HepG2 (cell line): Measurements from ENCODE around the gene C16orf54. TPM values are rescaled to one million over a fixed set of nuclear protein-coding genes. Genes with fewer than 3 reads are reported as not detected.

Experiments used
- DNMT1 ChIP-seq: sonication (generic); formaldehyde crosslinking; IDR thresholded peaks from 2 replicates; pipeline ENCODE4 v1.5.1; 2020; ENCODE audit warnings: mild to moderate bottlenecking, missing genetic modification reagents
- IRF2 ChIP-seq: IDR thresholded peaks from 2 replicates; pipeline ENCODE4 v1.6.1; 2018; ENCODE audit warnings: missing genetic modification reagents, missing compliant biosample characterization
- MEF2D ChIP-seq: sonication (generic); formaldehyde crosslinking; IDR thresholded peaks from 2 replicates; pipeline ENCODE4 v1.5.1; 2020; ENCODE audit warnings: mild to moderate bottlenecking, missing genetic modification reagents
- MTF2 ChIP-seq: sonication (generic); formaldehyde crosslinking; IDR thresholded peaks from 2 replicates; pipeline ENCODE4 v1.5.0; 2020; ENCODE audit warnings: missing genetic modification reagents, borderline replicate concordance
- NCOA5 ChIP-seq: sonication (generic); formaldehyde crosslinking; IDR thresholded peaks from 2 replicates; pipeline ENCODE4 v1.4.0; 2020; ENCODE audit warnings: missing genetic modification reagents
- NFRKB ChIP-seq: fragments of 450-650 bp; IDR thresholded peaks from 2 replicates; pipeline ENCODE4 v1.6.1; 2017
- PHF21A ChIP-seq: sonication (generic); formaldehyde crosslinking; IDR thresholded peaks from 2 replicates; pipeline ENCODE4 v1.5.0; 2020; ENCODE audit warnings: mild to moderate bottlenecking, missing genetic modification reagents
- SP2 ChIP-seq: sonication (generic); formaldehyde crosslinking; IDR thresholded peaks from 2 replicates; pipeline ENCODE4 v1.5.1; 2020; ENCODE audit warnings: mild to moderate bottlenecking, missing genetic modification reagents
- YY1 ChIP-seq: IDR thresholded peaks from 2 replicates; pipeline ENCODE4 v1.6.1; 2011; ENCODE audit warnings: low read length, low read depth, moderate library complexity, mild to moderate bottlenecking; ENCODE audit not compliant: insufficient read depth, insufficient replicate concordance
- ZBTB7B ChIP-seq: sonication (generic); formaldehyde crosslinking; IDR thresholded peaks from 2 replicates; pipeline ENCODE4 v1.4.0; 2020; ENCODE audit warnings: missing genetic modification reagents
- ZFY ChIP-seq: sonication (generic); formaldehyde crosslinking; IDR thresholded peaks from 2 replicates; pipeline ENCODE4 v1.4.0; 2020; ENCODE audit warnings: missing genetic modification reagents
- ZNF17 ChIP-seq: sonication (generic); formaldehyde crosslinking; IDR thresholded peaks from 2 replicates; pipeline ENCODE4 v1.5.0; 2020; ENCODE audit warnings: mild to moderate bottlenecking, missing genetic modification reagents
- ZNF30 ChIP-seq: sonication (generic); formaldehyde crosslinking; IDR thresholded peaks from 2 replicates; pipeline ENCODE4 v1.5.0; 2020; ENCODE audit warnings: mild to moderate bottlenecking, missing genetic modification reagents
- ZNF350 ChIP-seq: sonication (generic); formaldehyde crosslinking; IDR thresholded peaks from 2 replicates; pipeline ENCODE4 v1.4.0; 2020; ENCODE audit warnings: mild to moderate bottlenecking, low read depth, missing genetic modification reagents, borderline replicate concordance
- ZNF44 ChIP-seq: sonication (generic); formaldehyde crosslinking; IDR thresholded peaks from 2 replicates; pipeline ENCODE4 v1.5.1; 2020; ENCODE audit warnings: mild to moderate bottlenecking, missing genetic modification reagents
- ZNF768 ChIP-seq: sonication (generic); formaldehyde crosslinking; IDR thresholded peaks from 2 replicates; pipeline ENCODE4 v1.4.0; 2020; ENCODE audit warnings: missing genetic modification reagents
- polyA plus RNA-seq, 8 experiments: library from polyadenylated mRNA; depleted of rRNA in 3 of 8; stranded (reverse) in 7 of 8; unstranded in 1 of 8; fragments of >200 nt; fragmentation: Illumina TruSeq in 4 of 8; extraction: Trizol in 4 of 8; gene quantifications; 2 replicates each; pipeline versions ENCODE4 v1.2.1 to v1.2.3, GENCODE V29; 2011 to 2016; ENCODE audit warnings: low read depth in 4 of 8, missing spikeins in 1 of 8, mixed read lengths in 1 of 8; ENCODE audit not compliant: insufficient read depth in 1 of 8
- total RNA-seq, 5 experiments: library from RNA; depleted of rRNA; stranded (reverse); fragments of >200 nt; fragmentation: Illumina TruSeq; extraction: Trizol; gene quantifications; 2 replicates each; pipeline ENCODE4 v1.2.3, GENCODE V29; 2016; ENCODE audit warnings: low read depth in 1 of 5
- TF ChIP-seq, protein P1 (sequence below): sonication (generic); formaldehyde crosslinking; IDR thresholded peaks from 2 replicates; pipeline ENCODE4 v1.8.0; 2022; ENCODE audit warnings: mild to moderate bottlenecking, missing genetic modification reagents, moderate library complexity
- TF ChIP-seq, protein P2 (sequence below): sonication (generic); formaldehyde crosslinking; IDR thresholded peaks from 2 replicates; pipeline ENCODE4 v1.4.0; 2020; ENCODE audit warnings: mild to moderate bottlenecking, missing genetic modification reagents, borderline replicate concordance
- TF ChIP-seq, protein P3 (sequence below): sonication (generic); formaldehyde crosslinking; IDR thresholded peaks from 2 replicates; pipeline ENCODE4 v1.5.0; 2020; ENCODE audit warnings: missing genetic modification reagents
- TF ChIP-seq, protein P4 (sequence below): sonication (generic); formaldehyde crosslinking; IDR thresholded peaks from 2 replicates; pipeline ENCODE4 v1.8.1; 2022; ENCODE audit warnings: low read depth, mild to moderate bottlenecking, missing genetic modification reagents
- TF ChIP-seq, protein P5 (sequence below): sonication (generic); formaldehyde crosslinking; IDR thresholded peaks from 2 replicates; pipeline ENCODE4 v1.4.0; 2020; ENCODE audit warnings: low read depth, mild to moderate bottlenecking, missing genetic modification reagents

Gene C16orf54
- total and polyA plus RNA-seq, 2 of the 13 experiments (the other 11 are each of a cell fraction or from before 2014, with no cell fraction given) = not detected

DNA sequence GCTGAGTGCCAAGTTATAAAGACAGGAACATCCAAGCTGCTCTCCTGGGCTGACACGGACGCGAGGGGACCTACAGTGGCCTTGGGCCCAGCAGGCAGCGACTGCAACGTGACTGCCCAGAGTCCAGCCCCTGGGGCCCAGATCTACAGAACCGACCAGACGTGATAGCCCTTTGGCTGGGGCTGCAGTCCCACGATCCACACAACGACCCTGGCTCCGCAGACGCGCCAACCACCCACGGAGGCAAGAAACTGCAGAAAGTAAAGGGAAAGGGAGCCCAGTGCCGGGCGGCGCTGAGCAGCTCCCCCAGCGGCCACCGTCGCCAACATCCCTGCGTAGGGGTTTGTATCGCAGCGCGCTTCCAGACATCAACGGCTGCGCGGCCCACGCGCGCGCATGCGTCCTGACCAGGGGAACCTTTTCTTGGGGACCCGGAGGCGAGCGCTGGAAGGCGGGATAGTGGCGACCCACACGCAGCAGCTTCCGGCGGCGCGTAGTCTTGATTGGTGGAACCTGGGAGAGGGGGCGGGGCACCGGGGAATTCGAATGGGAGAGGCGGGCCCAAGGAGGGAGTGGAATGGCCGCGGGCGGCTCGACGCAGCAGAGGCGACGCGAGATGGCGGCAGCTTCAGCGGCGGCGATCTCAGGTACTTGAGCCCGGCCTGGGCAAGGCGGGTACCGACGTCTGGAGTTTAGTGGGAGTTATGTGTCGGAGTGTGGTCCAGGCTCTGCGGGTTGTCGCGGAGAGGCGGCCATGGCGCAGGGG lies 44.6 kb upstream of the C16orf54 start, which contains the start of gene KIF22 (continued):
- peak; percentile 89 for TF ChIP-seq ZFY (CRISPR knock-in tag)
- TF ChIP-seq MTF2 (CRISPR knock-in tag) = 0 out of 2 replicates have a peak, but pooled peaks have one; percentile 13
- no peak for TF ChIP-seq ZNF17 (CRISPR knock-in tag)
- TF ChIP-seq, protein P1, sequence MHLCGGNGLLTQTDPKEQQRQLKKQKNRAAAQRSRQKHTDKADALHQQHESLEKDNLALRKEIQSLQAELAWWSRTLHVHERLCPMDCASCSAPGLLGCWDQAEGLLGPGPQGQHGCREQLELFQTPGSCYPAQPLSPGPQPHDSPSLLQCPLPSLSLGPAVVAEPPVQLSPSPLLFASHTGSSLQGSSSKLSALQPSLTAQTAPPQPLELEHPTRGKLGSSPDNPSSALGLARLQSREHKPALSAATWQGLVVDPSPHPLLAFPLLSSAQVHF (CRISPR knock-in tag) = peak; percentile 67
- TF ChIP-seq ZNF350 (CRISPR knock-in tag) = peak; percentile 94
- TF ChIP-seq NFRKB = no peak
- TF ChIP-seq DNMT1 = peak; percentile 77
- peak; percentile 95 for TF ChIP-seq MEF2D (CRISPR knock-in tag)
- TF ChIP-seq, protein P2, sequence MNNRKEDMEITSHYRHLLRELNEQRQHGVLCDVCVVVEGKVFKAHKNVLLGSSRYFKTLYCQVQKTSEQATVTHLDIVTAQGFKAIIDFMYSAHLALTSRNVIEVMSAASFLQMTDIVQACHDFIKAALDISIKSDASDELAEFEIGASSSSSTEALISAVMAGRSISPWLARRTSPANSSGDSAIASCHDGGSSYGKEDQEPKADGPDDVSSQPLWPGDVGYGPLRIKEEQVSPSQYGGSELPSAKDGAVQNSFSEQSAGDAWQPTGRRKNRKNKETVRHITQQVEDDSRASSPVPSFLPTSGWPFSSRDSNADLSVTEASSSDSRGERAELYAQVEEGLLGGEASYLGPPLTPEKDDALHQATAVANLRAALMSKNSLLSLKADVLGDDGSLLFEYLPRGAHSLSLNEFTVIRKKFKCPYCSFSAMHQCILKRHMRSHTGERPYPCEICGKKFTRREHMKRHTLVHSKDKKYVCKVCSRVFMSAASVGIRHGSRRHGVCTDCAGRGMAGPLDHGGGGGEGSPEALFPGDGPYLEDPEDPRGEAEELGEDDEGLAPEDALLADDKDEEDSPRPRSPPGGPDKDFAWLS (CRISPR knock-in tag) = no peak
- peak; percentile 98 for TF ChIP-seq SP2 (CRISPR knock-in tag)
- TF ChIP-seq NCOA5 = no peak
- TF ChIP-seq, protein P3, sequence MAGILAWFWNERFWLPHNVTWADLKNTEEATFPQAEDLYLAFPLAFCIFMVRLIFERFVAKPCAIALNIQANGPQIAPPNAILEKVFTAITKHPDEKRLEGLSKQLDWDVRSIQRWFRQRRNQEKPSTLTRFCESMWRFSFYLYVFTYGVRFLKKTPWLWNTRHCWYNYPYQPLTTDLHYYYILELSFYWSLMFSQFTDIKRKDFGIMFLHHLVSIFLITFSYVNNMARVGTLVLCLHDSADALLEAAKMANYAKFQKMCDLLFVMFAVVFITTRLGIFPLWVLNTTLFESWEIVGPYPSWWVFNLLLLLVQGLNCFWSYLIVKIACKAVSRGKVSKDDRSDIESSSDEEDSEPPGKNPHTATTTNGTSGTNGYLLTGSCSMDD (CRISPR knock-in tag) = 0 out of 2 replicates have a peak, but pooled peaks have one; percentile 8
- TF ChIP-seq ZBTB7B = peak; percentile 37; the same call in 1 of the 2 replicates
- TF ChIP-seq ZNF768 (CRISPR knock-in tag) = peak; percentile 72
- TF ChIP-seq ZNF44 (CRISPR knock-in tag) = peak; percentile 28; the same call in 1 of the 2 replicates
- peak; percentile 55 for TF ChIP-seq PHF21A (CRISPR knock-in tag)
- TF ChIP-seq ZNF30 (CRISPR knock-in tag) = peak; percentile 64; the same call in 1 of the 2 replicates
- TF ChIP-seq, protein P4, sequence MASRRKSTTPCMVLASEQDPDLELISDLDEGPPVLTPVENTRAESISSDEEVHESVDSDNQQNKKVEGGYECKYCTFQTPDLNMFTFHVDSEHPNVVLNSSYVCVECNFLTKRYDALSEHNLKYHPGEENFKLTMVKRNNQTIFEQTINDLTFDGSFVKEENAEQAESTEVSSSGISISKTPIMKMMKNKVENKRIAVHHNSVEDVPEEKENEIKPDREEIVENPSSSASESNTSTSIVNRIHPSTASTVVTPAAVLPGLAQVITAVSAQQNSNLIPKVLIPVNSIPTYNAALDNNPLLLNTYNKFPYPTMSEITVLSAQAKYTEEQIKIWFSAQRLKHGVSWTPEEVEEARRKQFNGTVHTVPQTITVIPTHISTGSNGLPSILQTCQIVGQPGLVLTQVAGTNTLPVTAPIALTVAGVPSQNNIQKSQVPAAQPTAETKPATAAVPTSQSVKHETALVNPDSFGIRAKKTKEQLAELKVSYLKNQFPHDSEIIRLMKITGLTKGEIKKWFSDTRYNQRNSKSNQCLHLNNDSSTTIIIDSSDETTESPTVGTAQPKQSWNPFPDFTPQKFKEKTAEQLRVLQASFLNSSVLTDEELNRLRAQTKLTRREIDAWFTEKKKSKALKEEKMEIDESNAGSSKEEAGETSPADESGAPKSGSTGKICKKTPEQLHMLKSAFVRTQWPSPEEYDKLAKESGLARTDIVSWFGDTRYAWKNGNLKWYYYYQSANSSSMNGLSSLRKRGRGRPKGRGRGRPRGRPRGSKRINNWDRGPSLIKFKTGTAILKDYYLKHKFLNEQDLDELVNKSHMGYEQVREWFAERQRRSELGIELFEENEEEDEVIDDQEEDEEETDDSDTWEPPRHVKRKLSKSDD (CRISPR knock-in tag) = peak; percentile 17; the same call in 1 of the 2 replicates
- peak; percentile 95 for TF ChIP-seq YY1
- TF ChIP-seq, protein P5, sequence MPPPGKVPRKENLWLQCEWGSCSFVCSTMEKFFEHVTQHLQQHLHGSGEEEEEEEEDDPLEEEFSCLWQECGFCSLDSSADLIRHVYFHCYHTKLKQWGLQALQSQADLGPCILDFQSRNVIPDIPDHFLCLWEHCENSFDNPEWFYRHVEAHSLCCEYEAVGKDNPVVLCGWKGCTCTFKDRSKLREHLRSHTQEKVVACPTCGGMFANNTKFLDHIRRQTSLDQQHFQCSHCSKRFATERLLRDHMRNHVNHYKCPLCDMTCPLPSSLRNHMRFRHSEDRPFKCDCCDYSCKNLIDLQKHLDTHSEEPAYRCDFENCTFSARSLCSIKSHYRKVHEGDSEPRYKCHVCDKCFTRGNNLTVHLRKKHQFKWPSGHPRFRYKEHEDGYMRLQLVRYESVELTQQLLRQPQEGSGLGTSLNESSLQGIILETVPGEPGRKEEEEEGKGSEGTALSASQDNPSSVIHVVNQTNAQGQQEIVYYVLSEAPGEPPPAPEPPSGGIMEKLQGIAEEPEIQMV = peak; percentile 84
- peak; percentile 89 for TF ChIP-seq IRF2 (CRISPR knock-in tag)
